Measurements from ENCODE around the gene DYRK1A. TPM values are rescaled to one million over a fixed set of nuclear protein-coding genes. Genes with fewer than 3 reads are reported as not detected.

Gene DYRK1A
- polyA plus RNA-seq, 1 donor from 2014 or later: 94.8 TPM

- Histone ChIP-seq H3K4me3 (ENCODE audit: low read length) (no peak overlapping the region), H3K36me3 (ENCODE audit: insufficient read depth, low read length) (no peaks in the 10 kb centered on the region), H3F3A (ENCODE audit: insufficient read depth, low read length, poor library complexity, severe bottlenecking) (no peaks in the 10 kb centered on the region), H4K20me1 (ENCODE audit: insufficient read depth) (no peaks in the 10 kb centered on the region), H3K9me3 (ENCODE audit: low read length) (no peaks in the 10 kb centered on the region), H3K9me2 (ENCODE audit: insufficient read depth, low read length) (no peaks in the 10 kb centered on the region), H2AFZ (ENCODE audit: low read depth, low read length) (no peak overlapping the region), H3K79me2 (replicated peaks; ENCODE audit: insufficient read depth, low read length) (peaks cover 82% of the 10 kb centered on the region), H3K4me2 (ENCODE audit: low read length) (no peak overlapping the region), H3K27me3 (ENCODE audit: insufficient read depth, low read depth, low read length) (no peaks in the 10 kb centered on the region), H3K27ac (ENCODE audit: low read length) (no peak overlapping the region), H3K9ac (ENCODE audit: low read length) (no peak overlapping the region)
- TF ChIP-seq TAF1 (IDR thresholded peaks at IDR 0.05; ENCODE audit: low read depth) (no peak), POLR2AphosphoS5 (IDR thresholded peaks at IDR 0.05) (no peak), CTCF (IDR thresholded peaks at IDR 0.05; ENCODE audit: poor library complexity, severe bottlenecking) (no peak), EP300 (conservative IDR thresholded peaks at IDR 0.05; ENCODE audit: poor library complexity, severe bottlenecking) (no peak), EZH2 (IDR thresholded peaks at IDR 0.05; ENCODE audit: borderline replicate concordance, insufficient read depth, low read length, poor library complexity, severe bottlenecking) (no peak), REST (IDR thresholded peaks at IDR 0.05; ENCODE audit: borderline replicate concordance) (no peak), MXI1 (conservative IDR thresholded peaks at IDR 0.05; ENCODE audit: poor library complexity, severe bottlenecking) (no peak), SMC3 (conservative IDR thresholded peaks at IDR 0.05; ENCODE audit: poor library complexity) (no peak), RAD21 (conservative IDR thresholded peaks at IDR 0.05) (no peak)
Measured at GRCh38 chr21:37468909-37469308, 102.3 kb downstream of the DYRK1A start.

GRCh38 chr21:37469441-37469840 lies 102.9 kb downstream of the DYRK1A start:
- H3F3A ChIP-seq (ENCODE audit: insufficient read depth, low read length, poor library complexity, severe bottlenecking): no peaks in the 10 kb centered on the region
- no peaks in the 10 kb centered on the region for H3K36me3 ChIP-seq (ENCODE audit: insufficient read depth, low read length)
- no peak overlapping the region for H3K4me3 ChIP-seq (ENCODE audit: low read length)
- H3K9ac ChIP-seq (ENCODE audit: low read length): no peak overlapping the region
- TF ChIP-seq EZH2 (IDR thresholded peaks at IDR 0.05; ENCODE audit: borderline replicate concordance, insufficient read depth, low read length, poor library complexity, severe bottlenecking) (no peak), RAD21 (conservative IDR thresholded peaks at IDR 0.05) (no peak), POLR2AphosphoS5 (IDR thresholded peaks at IDR 0.05) (no peak), TAF1 (IDR thresholded peaks at IDR 0.05; ENCODE audit: low read depth) (no peak), EP300 (conservative IDR thresholded peaks at IDR 0.05; ENCODE audit: poor library complexity, severe bottlenecking) (no peak), MXI1 (conservative IDR thresholded peaks at IDR 0.05; ENCODE audit: poor library complexity, severe bottlenecking) (no peak), SMC3 (conservative IDR thresholded peaks at IDR 0.05; ENCODE audit: poor library complexity) (no peak), CTCF (IDR thresholded peaks at IDR 0.05; ENCODE audit: poor library complexity, severe bottlenecking) (no peak)
- peaks cover 77% of the 10 kb centered on the region for H3K79me2 ChIP-seq (replicated peaks; ENCODE audit: insufficient read depth, low read length)
- H2AFZ ChIP-seq (ENCODE audit: low read depth, low read length): no peak overlapping the region
- H3K9me3 ChIP-seq (ENCODE audit: low read length): no peaks in the 10 kb centered on the region
- H4K20me1 ChIP-seq (ENCODE audit: insufficient read depth): no peaks in the 10 kb centered on the region
- no peaks in the 10 kb centered on the region for H3K27me3 ChIP-seq (ENCODE audit: insufficient read depth, low read depth, low read length)
- no peak overlapping the region for H3K4me2 ChIP-seq (ENCODE audit: low read length)
- no peak overlapping the region for H3K27ac ChIP-seq (ENCODE audit: low read length)
- H3K9me2 ChIP-seq (ENCODE audit: insufficient read depth, low read length): no peaks in the 10 kb centered on the region
